GM20431 (cell line): ENCODE data around the gene SMARCAL1.

ENCODE experiments used
- in situ Hi-C: fragments of 300-500 bp; cut with MseI, MboI; formaldehyde crosslinking; loops from one replicate; pipeline ENCODE4 v1.15.0; 2020; ENCODE audit warnings: low sequenced_read_pairs; ENCODE audit not compliant: unreplicated experiment

SMARCAL1 gene

DNA sequence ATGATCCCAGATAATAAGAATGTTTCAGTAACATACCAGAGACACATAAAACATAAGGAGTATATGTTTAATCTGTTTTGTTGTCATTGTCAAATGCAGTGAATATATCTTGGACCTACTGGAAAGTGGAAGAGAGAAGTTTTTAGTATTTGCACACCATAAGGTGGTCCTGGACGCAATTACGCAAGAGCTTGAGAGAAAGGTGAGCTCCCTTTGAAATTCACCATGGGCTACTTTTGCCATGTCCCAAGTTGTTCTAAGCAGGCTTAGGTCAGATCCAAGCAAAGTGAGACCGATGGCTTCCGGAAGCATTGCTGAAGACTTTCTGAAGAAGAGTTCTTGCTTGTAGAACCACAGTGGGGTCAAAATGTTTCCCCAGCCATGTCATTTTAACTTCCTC, 55.6 kb downstream of the SMARCAL1 start:
- in situ Hi-C loops: no loop called here

DNA sequence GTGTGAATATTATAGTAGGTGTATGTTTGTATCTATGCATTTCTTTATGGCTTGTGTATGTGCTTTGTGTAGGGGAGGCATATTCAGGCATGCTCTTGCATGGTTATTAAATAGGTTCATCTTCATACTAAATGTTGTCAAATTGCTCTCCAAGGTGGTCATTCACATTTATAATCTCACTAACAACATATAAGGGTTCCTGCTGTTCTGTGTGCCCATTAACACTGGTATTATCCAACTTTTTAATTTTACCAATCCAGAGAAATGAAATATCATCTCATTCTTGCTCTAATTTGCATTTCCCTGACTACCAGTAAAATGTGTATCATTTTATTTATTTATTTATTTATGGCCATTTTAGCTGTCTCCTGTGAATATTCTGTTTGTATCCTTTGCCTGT, 57.4 kb downstream of the SMARCAL1 start:
- in situ Hi-C loops: no loop called here

DNA sequence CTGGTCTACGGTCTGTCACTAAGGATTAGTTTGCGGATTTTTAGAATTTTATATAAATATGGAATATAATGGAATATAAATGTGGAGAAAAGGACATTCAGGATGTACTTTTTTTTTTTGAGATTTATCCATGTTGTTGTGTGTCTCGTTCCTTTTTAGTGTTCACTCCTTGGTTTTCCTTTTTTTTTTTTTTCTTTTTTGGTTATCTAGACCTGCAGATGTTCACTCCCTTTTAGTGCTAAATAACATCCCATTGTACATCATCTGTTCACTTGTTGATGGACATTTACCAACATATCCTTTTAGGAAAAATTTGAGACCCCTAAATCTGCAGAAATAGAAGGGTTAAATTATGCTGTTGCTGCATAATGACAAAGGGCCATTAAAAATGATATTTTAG, 60.9 kb downstream of the SMARCAL1 start:
- in situ Hi-C loops: no loop called here

DNA sequence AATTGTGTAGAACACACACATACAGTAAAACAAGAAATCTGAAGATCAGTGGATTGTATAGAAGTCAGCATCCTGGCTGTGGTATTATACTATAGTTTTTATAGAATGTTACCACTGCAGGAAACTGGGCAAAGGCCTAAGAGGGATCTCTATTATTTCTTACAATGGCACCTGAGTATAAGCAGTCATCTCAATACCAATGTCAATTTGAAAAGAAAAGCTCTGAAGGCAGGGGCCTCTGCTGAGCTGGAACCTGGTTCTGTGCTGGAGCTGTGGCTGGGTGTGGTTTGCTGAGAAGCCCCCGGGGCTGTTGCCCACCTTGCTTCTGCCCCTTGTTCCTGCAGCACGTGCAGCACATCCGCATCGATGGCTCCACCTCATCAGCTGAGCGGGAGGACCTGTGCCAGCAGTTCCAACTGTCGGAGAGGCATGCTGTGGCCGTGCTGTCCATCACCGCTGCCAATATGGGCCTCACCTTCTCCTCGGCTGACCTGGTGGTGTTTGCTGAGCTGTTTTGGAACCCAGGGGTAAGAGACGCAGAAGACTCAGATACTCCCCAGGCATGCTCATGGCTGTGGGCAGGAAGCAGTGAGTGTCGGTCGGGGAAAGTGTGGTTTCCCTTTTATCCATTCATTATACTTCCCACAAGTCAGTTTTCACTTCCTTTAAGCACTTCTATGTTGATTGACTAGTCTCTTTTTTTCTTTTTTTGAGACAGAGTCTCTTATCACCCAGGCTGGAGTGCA, 62.8 kb downstream of the SMARCAL1 start:
- in situ Hi-C loops: no loop called here

DNA sequence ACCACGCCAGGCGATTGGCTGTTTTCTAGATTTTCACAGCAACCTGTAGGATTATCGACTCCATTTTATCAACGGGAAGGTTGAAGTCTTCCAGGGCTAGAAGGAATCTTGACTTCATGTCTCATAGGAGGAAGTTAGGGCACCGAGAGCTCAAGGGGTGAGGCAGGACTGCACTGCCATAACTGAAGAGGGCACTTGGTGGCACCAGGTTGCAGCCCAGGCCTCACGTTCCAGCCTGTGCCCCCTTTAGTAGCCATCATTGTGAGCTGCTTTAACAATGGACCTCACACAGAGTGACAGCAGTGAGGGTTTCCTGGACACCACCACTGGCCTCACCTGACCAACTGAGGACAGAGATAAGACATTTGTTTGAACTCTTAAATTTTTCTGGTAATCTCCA, 63.5 kb downstream of the SMARCAL1 start:
- in situ Hi-C loops: no loop called here

DNA sequence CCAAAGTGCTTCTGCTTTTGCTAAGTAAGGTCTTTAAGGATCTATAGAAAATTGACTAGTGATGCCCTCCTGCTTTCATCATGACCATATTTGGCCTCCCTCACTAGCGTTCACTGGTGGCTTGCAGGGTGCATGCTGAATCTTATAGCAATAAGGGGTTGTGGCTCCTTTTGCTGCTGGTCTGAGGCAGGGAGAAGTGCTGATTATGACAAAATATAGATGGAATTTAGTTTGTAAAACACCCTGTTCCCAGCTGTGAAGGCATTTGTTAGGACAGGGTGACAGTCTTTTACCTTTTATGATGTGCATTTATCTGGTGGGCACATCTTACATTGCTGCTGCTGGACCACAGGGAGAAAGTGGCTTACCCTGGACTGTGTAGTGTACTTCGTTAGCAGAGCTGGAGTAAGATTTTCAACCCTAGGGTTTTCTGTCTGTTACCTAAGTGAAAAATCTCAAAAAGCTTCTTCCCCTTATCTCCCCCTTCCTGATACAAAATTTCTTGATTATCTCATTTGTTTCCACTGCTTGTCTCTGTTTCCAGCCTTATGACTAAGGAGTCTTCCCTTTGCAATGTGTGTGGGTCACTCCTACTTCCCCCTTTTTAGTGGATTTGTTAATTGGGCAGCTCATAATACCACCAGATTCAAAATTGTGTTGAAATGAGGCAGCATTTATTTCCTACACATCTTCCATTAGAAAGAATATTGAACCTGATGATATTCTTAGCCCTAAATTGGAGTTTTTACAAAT, 65.2 kb downstream of the SMARCAL1 start:
- in situ Hi-C loops: no loop called here

DNA sequence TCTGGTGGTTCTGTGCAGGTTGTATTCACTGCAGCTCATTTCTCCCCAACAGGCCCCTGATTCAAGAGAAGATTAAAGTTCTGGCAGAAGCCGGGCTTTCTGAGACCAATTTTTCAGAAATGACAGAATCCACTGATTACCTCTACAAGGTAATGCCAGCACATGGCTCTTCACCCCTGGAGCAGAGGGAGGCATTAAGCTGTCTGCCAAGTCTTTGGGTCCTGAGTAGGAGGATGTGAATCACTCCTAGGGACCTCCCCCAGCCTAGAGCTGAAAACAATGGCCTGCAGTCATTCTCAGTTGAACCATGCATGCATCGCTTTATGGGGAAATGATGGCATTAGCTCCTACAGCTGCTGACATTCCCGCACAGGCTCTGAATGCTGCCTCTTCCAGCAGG, 65.9 kb downstream of the SMARCAL1 start:
- in situ Hi-C loops: no loop called here

DNA sequence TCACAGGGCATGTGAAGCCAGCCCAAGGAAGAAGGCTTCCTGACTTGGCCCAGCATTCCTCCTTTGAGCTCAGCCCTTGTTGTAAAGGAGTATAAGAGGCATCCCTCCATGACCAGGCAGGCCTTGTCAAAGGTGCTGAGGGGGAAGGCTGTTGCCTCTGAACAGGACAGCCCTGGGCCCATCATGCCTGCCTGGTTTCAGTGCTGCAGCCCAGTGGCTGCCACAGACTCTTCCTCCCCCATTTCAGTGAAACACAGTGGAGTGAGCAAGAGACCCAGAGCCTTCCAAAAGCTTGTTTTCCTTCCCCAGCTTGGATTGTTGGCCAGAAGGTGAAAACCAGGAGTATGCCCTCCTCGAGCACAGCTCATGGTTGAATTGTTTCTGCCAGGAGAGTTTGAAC, 66.5 kb downstream of the SMARCAL1 start:
- in situ Hi-C loops: no loop called here

DNA sequence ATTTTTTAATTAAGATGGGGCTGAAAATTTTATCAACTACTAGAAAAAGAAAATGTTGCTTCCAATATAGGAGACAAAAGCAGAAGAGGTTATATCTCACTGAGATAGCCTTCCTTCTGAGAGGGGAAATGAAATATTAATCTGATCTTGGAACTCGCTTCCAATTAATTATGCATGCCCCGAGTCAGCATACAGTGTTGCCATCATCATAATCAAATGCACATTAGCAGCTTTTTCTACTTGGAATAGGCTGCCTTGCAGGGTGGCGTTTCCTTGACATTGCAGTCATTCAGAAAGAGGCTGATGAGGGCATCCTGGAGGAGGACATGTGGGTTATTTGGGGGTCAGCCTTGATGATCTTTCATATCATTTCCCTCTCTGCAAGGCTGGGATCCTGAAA, 67.9 kb downstream of the SMARCAL1 start:
- in situ Hi-C loops: no loop called here

DNA sequence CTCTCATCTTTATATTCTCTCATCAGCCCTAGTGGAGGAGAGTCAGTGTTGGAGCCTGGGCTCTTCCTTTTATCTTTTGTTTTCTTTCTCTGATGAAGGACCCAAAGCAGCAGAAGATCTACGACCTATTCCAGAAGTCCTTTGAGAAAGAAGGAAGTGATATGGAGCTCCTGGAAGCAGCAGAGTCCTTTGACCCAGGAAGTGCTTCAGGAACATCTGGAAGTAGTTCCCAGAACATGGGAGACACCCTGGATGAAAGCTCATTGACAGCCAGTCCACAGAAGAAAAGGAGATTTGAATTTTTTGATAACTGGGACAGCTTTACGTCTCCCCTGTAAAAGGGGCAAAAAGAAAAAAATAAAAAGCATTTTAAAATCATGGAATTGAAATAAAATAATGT, 70.4 kb downstream of the SMARCAL1 start:
- in situ Hi-C loops: no loop called here

DNA sequence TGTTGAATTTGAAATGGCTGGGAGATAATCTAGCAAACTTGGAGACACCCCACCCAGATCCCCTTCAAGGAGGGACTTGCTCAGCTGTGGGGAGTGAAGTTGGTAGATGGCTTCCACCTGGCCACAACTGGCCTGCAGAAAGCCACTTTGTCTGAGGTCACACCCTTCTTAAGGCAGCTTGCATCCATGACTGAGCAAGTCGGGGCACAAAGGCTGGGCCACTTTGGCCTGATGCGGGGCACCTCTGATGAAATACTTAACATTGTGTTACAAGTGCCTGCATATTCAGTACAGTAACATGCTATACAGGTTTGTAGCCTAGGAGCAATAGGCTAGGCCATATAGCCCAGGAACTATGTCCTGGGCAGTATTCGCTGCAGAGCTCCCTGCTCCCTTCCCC, 73.0 kb downstream of the SMARCAL1 start:
- in situ Hi-C loops: no loop called here

DNA sequence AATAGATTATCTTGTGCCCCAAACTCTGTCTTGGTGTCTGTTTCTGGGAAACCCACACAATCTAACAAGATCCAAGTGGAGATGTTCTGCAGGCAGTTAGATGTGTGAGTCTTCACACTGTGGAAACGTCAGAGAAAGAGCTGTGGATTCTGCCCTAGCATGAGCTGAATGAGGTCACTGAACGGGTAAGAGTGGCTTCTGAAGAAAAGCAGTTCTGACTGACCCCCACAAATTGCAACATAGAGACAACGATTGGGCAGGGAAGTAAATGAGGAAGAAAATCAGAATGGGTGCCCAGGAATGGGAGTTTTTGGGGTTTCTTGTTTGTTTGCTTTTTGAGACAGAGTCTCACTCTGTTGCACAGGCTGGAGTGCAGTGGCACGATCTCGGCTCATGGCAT, 73.5 kb downstream of the SMARCAL1 start:
- in situ Hi-C loops: no loop called here

DNA sequence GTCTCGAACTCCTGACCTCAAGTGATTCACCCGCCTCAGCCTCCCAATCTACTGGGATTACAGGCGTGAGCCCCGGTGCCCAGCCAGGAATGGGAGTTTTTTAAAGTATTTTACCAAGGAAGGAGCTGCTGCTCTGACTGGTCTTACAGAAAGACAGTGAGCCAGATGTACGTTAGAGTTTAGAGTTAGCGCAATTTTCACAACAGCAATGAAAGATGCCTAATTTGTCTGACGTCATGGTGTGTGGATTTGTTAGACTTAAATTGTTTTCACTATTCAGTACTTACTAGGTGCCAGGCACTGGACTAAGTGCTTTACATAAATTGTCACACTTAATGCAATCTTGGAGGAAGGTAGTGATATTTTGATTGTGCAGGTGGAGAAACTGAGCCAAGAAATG, 74.0 kb downstream of the SMARCAL1 start:
- in situ Hi-C loops: no loop called here

DNA sequence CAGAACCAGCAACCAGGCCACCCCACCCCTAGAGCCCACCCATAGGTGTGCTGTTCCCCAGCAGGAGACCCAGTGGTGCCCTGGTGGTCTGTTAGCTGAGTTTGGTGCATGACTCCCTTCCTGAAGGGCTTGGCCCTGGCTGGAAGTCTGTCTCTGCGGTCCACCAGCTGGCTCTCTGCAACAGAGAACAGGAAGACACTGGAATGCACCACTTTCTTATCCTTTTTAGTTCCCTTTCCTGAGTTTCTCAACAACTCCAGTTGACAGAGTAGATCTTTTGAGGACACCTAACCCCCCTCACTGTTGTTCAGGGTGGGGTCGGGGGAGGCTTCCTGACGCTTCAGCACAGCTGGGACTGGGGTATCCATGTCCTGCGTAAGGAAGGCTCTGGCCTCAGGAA, 74.4 kb downstream of the SMARCAL1 start:
- in situ Hi-C loops: no loop called here

DNA sequence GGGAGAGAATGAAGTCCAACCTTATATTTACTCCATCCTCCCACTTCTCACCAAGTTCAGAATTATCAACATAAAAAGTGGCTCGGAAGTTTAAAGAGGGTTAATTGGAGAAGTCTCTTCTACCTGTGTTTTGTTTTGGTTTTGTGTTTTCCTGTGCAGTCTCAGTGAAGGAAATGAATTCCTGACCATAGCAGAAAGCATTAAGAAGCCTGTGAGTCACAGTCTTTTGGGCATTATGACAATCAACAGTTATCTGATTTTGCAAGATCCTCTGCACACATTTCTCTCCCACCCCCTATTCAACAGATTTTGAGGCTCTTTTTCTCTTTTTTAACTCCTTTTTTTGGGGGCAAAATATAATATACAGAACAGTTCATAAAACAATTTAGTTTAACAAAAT, 77.8 kb downstream of the SMARCAL1 start:
- in situ Hi-C loops: no loop called here

DNA sequence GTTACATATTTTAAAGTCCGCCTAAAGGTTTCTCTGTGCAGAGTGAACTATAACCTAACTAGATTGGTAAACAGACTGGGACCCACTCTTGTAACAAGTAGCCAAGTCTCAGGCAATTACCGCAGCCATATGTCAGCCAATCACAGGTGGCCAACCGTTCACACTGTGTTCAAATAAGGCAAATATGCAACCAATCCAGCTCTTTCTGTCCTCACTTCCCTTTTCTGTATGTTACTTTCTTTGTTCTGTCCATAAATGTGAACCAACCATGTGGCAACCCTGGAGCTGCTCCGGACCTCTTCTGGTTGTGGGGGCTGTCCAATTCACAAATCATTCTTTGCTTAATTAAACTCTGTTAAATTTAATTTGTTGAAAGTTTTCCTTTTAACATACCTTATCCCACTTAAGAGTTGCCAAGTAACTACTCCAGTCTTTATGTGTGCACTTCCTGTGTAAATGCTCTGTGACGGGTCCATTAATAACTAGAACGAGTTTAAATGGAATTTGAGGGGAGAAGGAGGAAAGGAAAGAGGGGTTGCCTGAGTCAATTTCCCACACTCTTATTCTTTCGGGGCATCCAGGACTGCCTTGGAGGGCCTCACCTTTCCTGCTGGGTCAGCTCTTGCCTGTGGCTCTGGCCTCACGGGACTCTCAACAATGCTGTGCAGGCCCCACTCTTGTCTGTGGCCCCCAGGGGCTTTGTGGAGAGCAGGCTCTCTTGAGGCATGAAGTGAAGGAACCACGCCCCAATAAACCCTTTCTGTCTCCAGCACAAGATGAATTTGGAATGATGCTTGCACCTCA, 79.7 kb downstream of the SMARCAL1 start:
- in situ Hi-C loops: no loop called here

DNA sequence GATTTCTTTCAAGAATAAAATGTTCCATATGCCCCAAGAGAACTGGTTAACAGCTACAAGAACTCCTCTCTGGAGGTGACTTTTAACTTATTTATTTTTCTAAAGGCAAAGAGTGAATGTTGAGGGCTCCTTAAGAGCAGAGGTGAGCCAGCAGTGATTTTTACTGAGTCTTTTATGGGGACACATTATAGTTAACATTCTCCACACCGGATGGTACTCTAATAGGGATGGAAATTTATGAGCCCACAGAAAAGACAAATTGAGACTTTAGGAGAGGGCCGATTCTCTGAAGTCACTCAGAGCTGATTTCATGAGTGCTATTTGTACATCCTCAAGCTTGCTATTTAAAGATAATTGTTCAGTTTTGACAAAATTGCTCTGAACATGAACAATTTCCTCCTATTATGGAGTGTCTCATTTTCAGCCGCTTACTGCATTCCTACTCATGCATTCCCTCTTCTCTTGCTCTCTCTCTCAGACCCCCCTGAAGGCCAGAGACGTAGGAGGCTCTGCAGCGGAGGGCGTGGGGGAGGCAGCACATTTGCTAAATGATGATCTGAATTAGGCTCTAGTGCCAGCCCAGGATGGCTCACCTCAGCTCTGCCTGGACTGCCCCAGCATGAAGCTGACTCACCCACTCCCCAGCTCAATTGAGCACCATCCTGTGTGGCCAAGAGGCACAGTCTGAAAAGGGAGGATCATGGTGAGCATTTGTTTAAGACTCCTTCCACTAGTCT, 80.5 kb downstream of the SMARCAL1 start:
- in situ Hi-C loops: no loop called here

DNA sequence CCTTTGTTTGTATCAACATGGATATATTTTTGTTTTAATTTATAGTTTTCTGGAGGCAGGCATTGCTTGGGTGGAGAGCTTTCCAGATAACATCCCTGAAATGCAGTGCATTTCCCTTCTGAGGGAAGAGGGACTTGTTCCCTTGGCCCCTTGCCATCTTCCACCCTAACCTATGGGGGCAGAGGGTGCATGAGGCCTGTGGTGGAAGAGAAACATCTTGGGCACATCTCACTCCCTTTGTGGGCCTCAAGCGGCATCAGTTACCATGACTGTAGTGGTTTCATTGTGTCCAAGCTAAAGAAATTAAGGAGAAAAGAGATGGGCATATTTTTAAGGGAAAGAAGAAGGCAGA, 81.0 kb downstream of the SMARCAL1 start:
- in situ Hi-C loops: no loop called here

DNA sequence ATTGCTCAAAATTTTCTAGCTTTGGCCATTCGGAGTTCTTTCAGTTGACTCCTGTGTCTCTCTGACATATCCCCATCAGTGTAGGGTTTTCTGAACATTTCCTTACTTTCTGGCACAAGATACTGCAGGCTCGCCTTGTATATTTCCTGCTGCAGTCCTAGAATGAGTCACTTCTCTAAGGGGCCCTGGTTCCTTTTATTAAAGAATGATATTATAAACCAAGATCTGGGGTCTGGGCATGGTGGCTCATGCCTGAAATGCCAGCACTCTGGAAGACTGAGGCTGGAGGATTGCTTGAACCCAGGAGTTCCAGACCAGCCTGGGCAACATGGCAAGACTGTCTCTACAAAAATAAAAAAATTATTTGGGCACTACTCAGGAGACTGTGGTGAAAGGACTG, 83.4 kb downstream of the SMARCAL1 start:
- in situ Hi-C loops: no loop called here

DNA sequence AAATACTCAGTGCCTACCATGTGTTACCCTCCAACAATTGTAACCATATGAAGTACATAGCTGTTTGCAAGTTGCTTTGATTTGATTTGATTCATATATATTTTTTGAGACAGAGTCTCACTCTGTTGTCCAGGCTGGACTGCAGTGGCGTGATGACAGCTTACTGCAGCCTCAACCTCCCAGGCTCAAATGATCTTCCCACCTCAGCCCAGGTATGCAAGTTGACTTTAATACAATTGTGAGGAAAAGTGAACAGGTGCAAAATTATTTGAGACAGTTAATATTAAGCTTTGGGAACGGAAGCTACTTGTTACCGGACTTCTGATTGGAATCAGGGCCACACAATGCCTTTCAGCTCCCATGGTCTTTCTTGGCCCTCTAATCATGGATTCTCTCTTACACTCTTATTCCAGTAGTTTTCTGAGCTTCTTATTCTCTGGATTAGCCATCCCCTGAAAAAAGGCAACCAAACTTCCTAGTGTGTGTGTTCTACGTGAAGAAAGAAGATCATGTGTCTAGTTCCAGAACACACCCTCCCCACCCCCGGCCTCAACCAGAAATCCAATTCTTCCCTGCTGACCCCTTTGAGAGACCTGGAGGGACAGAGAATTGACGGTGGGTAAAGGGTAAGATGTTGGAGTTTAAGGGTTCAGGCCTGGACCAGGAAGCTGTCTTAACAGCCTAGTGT, 85.2 kb downstream of the SMARCAL1 start:
- in situ Hi-C loops: no loop called here
